ENCODE data around the gene CSMD2. TPM values are rescaled to one million over a fixed set of nuclear protein-coding genes. Genes with fewer than 3 reads are reported as not detected.

CSMD2 gene
- total RNA-seq, 2 experiments from 2014 or later, result not detected

- Mint-ChIP-seq H3K36me3 (ENCODE audit: low read depth) (no peaks in the 10 kb centered on the region), H3K4me3 (no peak overlapping the region), H3K4me1 (no peaks in the 10 kb centered on the region), H3K27ac (no peak overlapping the region), H3K27me3 (no peaks in the 10 kb centered on the region), H3K9me3 (no peaks in the 10 kb centered on the region)
- DNase-seq, result no peak
- ChIA-PET CTCF (no interaction called here), POLR2A (interaction anchor here (0.6 kb wide), 1 partner anchor 31 kb away, joined by 14 read pairs; no protein-coding TSS in a partner anchor)
These were observed 203.0 kb downstream of the CSMD2 start for GRCh38 chr1:33962061-33962460.

- H3K27me3 Mint-ChIP-seq, result no peaks in the 10 kb centered on the region
- DNase-seq, result no peak
- H3K4me1 Mint-ChIP-seq, result no peaks in the 10 kb centered on the region
- no peak overlapping the region for H3K27ac Mint-ChIP-seq
- no peaks in the 10 kb centered on the region for H3K36me3 Mint-ChIP-seq (ENCODE audit: low read depth)
- no peaks in the 10 kb centered on the region for H3K9me3 Mint-ChIP-seq
- ChIA-PET POLR2A (no interaction called here), CTCF (no interaction called here)
- H3K4me3 Mint-ChIP-seq, result no peak overlapping the region
These were observed 204.7 kb downstream of the CSMD2 start for GRCh38 chr1:33960188-33960895.

GRCh38 chr1:33957854-33958253 lies 207.2 kb downstream of the CSMD2 start:
- DNase-seq, result no peak
- Mint-ChIP-seq H3K4me3 (no peak overlapping the region), H3K27ac (no peak overlapping the region), H3K36me3 (ENCODE audit: low read depth) (no peaks in the 10 kb centered on the region), H3K27me3 (no peaks in the 10 kb centered on the region), H3K4me1 (no peaks in the 10 kb centered on the region), H3K9me3 (no peaks in the 10 kb centered on the region)
- ChIA-PET CTCF (no interaction called here), POLR2A (no interaction called here)

- Mint-ChIP-seq H3K4me1 (no peaks in the 10 kb centered on the region), H3K27me3 (no peaks in the 10 kb centered on the region), H3K27ac (no peak overlapping the region), H3K4me3 (no peak overlapping the region), H3K36me3 (ENCODE audit: low read depth) (no peaks in the 10 kb centered on the region), H3K9me3 (no peaks in the 10 kb centered on the region)
- ChIA-PET POLR2A (no interaction called here), CTCF (no interaction called here)
- no peak for DNase-seq
These were observed 209.9 kb downstream of the CSMD2 start for GRCh38 chr1:33955096-33955495.

GRCh38 chr1:33949570-33949969 lies 215.5 kb downstream of the CSMD2 start:
- POLR2A ChIA-PET, result interaction anchor here (0.6 kb wide), 1 partner anchor 98 kb away, joined by 6 read pairs; no protein-coding TSS in a partner anchor
- CTCF ChIA-PET, result no interaction called here
- H3K27ac Mint-ChIP-seq, result no peak overlapping the region
- no peaks in the 10 kb centered on the region for H3K36me3 Mint-ChIP-seq (ENCODE audit: low read depth)
- DNase-seq, result no peak
- no peaks in the 10 kb centered on the region for H3K27me3 Mint-ChIP-seq
- H3K4me3 Mint-ChIP-seq, result no peak overlapping the region
- H3K4me1 Mint-ChIP-seq, result no peaks in the 10 kb centered on the region
- no peaks in the 10 kb centered on the region for H3K9me3 Mint-ChIP-seq

- no peak for DNase-seq
- CTCF ChIA-PET, result no interaction called here
- H3K27ac Mint-ChIP-seq, result no peak overlapping the region
- no peaks in the 10 kb centered on the region for H3K4me1 Mint-ChIP-seq
- no peaks in the 10 kb centered on the region for H3K9me3 Mint-ChIP-seq
- POLR2A ChIA-PET, result no interaction called here
- H3K27me3 Mint-ChIP-seq, result no peaks in the 10 kb centered on the region
- no peak overlapping the region for H3K4me3 Mint-ChIP-seq
- no peaks in the 10 kb centered on the region for H3K36me3 Mint-ChIP-seq (ENCODE audit: low read depth)
These were observed 216.7 kb downstream of the CSMD2 start for GRCh38 chr1:33948291-33948690.

GRCh38 chr1:33946836-33947235 lies 218.2 kb downstream of the CSMD2 start:
- Mint-ChIP-seq H3K4me1 (no peaks in the 10 kb centered on the region), H3K27ac (no peak overlapping the region), H3K4me3 (no peak overlapping the region), H3K27me3 (no peaks in the 10 kb centered on the region), H3K36me3 (ENCODE audit: low read depth) (no peaks in the 10 kb centered on the region), H3K9me3 (no peaks in the 10 kb centered on the region)
- POLR2A ChIA-PET, result no interaction called here
- DNase-seq, result no peak
- CTCF ChIA-PET, result no interaction called here

- no peak overlapping the region for H3K27ac Mint-ChIP-seq
- H3K9me3 Mint-ChIP-seq, result no peaks in the 10 kb centered on the region
- ChIA-PET CTCF (interaction anchor here (1.3 kb wide), 1 partner anchor 68 kb away, joined by 3 read pairs; no protein-coding TSS in a partner anchor), POLR2A (no interaction called here)
- H3K36me3 Mint-ChIP-seq (ENCODE audit: low read depth), result no peaks in the 10 kb centered on the region
- DNase-seq, result no peak
- no peak overlapping the region for H3K4me3 Mint-ChIP-seq
- H3K4me1 Mint-ChIP-seq, result no peaks in the 10 kb centered on the region
- no peaks in the 10 kb centered on the region for H3K27me3 Mint-ChIP-seq
These were observed 220.2 kb downstream of the CSMD2 start for GRCh38 chr1:33944846-33945245.

- DNase-seq, result no peak
- peaks cover 3% of the 10 kb centered on the region for H3K9me3 Mint-ChIP-seq
- POLR2A ChIA-PET, result no interaction called here
- H3K4me3 Mint-ChIP-seq, result no peak overlapping the region
- H3K36me3 Mint-ChIP-seq (ENCODE audit: low read depth), result no peaks in the 10 kb centered on the region
- no peak overlapping the region for H3K27ac Mint-ChIP-seq
- CTCF ChIA-PET, result no interaction called here
- H3K27me3 Mint-ChIP-seq, result no peaks in the 10 kb centered on the region
- H3K4me1 Mint-ChIP-seq, result no peaks in the 10 kb centered on the region
These were observed 221.1 kb downstream of the CSMD2 start for GRCh38 chr1:33943978-33944377.

- Mint-ChIP-seq H3K27ac (no peak overlapping the region), H3K27me3 (no peaks in the 10 kb centered on the region), H3K4me1 (no peaks in the 10 kb centered on the region), H3K36me3 (ENCODE audit: low read depth) (no peaks in the 10 kb centered on the region), H3K9me3 (no peaks in the 10 kb centered on the region), H3K4me3 (no peak overlapping the region)
- DNase-seq, result no peak
- CTCF ChIA-PET, result no interaction called here
- POLR2A ChIA-PET, result no interaction called here
These were observed 232.2 kb downstream of the CSMD2 start for GRCh38 chr1:33932871-33933270.

- no peak overlapping the region for H3K4me3 Mint-ChIP-seq
- H3K9me3 Mint-ChIP-seq, result no peaks in the 10 kb centered on the region
- CTCF ChIA-PET, result no interaction called here
- no peak overlapping the region for H3K27ac Mint-ChIP-seq
- H3K4me1 Mint-ChIP-seq, result no peaks in the 10 kb centered on the region
- no peaks in the 10 kb centered on the region for H3K27me3 Mint-ChIP-seq
- POLR2A ChIA-PET, result no interaction called here
- DNase-seq, result no peak
- no peaks in the 10 kb centered on the region for H3K36me3 Mint-ChIP-seq (ENCODE audit: low read depth)
These were observed 233.9 kb downstream of the CSMD2 start for GRCh38 chr1:33931111-33931475.

GRCh38 chr1:33930346-33931110 lies 234.5 kb downstream of the CSMD2 start:
- DNase-seq, result no peak
- Mint-ChIP-seq H3K27me3 (no peaks in the 10 kb centered on the region), H3K4me1 (no peaks in the 10 kb centered on the region), H3K9me3 (no peaks in the 10 kb centered on the region), H3K4me3 (no peak overlapping the region), H3K27ac (no peak overlapping the region), H3K36me3 (ENCODE audit: low read depth) (no peaks in the 10 kb centered on the region)
- CTCF ChIA-PET, result no interaction called here
- POLR2A ChIA-PET, result no interaction called here

- H3K4me3 Mint-ChIP-seq, result no peak overlapping the region
- ChIA-PET POLR2A (no interaction called here), CTCF (no interaction called here)
These were observed 236.8 kb downstream of the CSMD2 start for GRCh38 chr1:33928251-33928650.

GRCh38 chr1:33927721-33928120 lies 237.3 kb downstream of the CSMD2 start:
- CTCF ChIA-PET, result no interaction called here
- no peaks in the 10 kb centered on the region for H3K4me1 Mint-ChIP-seq
- H3K27ac Mint-ChIP-seq, result no peak overlapping the region
- no peaks in the 10 kb centered on the region for H3K9me3 Mint-ChIP-seq
- POLR2A ChIA-PET, result no interaction called here
- no peaks in the 10 kb centered on the region for H3K36me3 Mint-ChIP-seq (ENCODE audit: low read depth)
- no peak for DNase-seq
- no peaks in the 10 kb centered on the region for H3K27me3 Mint-ChIP-seq
- no peak overlapping the region for H3K4me3 Mint-ChIP-seq

More at GRCh38 chr1:33928251-33928650, 236.8 kb downstream of the CSMD2 start:
- H3K27ac Mint-ChIP-seq, result no peak overlapping the region
- no peak for DNase-seq
- H3K4me1 Mint-ChIP-seq, result no peaks in the 10 kb centered on the region
- H3K36me3 Mint-ChIP-seq (ENCODE audit: low read depth), result no peaks in the 10 kb centered on the region
- H3K27me3 Mint-ChIP-seq, result no peaks in the 10 kb centered on the region
- H3K9me3 Mint-ChIP-seq, result no peaks in the 10 kb centered on the region
